C4-2B (cell line): ENCODE results near the gene ERCC8.
A peak's percentile ranks its signal among the peaks of the same experiment; 100 is the strongest.

ENCODE experiments used
- H3K27ac ChIP-seq: fragments of 450-650 bp; 2 replicates; pipeline ENCODE4 v1.5.1; 2017
- CTCF ChIP-seq: fragments of 450-650 bp; conservative IDR thresholded peaks from 2 replicates; pipeline ENCODE4 v1.5.1; 2017; ENCODE audit warnings: mild to moderate bottlenecking
- ZFX ChIP-seq: fragments of 450-650 bp; IDR thresholded peaks from 2 replicates; pipeline ENCODE4 v1.6.1; 2017

The ERCC8 gene

GRCh38 chr5:60852317-60852716 lies 92.6 kb downstream of the ERCC8 start:
- peak overlapping the region; percentile 25; the same call in 1 of the 2 replicates for H3K27ac ChIP-seq
- no peak for TF ChIP-seq ZFX
- TF ChIP-seq CTCF, result no peak

GRCh38 chr5:60851626-60852025 lies 93.2 kb downstream of the ERCC8 start:
- H3K27ac ChIP-seq, result peak overlapping the region; percentile 58
- TF ChIP-seq CTCF (no peak), ZFX (no peak)

GRCh38 chr5:60846298-60846697 lies 98.6 kb downstream of the ERCC8 start:
- no peak overlapping the region for H3K27ac ChIP-seq
- TF ChIP-seq ZFX, result no peak
- no peak for TF ChIP-seq CTCF

- H3K27ac ChIP-seq, result peak within 1 kb of the TSS; percentile 99
- TF ChIP-seq CTCF (peak; percentile 79), ZFX (0 out of 2 replicates have a peak, but pooled peaks have one; percentile 37)
Observed at GRCh38 chr5:60843936-60844905, 100.6 kb downstream of the ERCC8 start, which contains the start of gene ELOVL7. Gene ELOVL7 (minus strand): TSS chr5:60844269. CDS start chr5:60787397, 56,872 bp downstream.

DNA sequence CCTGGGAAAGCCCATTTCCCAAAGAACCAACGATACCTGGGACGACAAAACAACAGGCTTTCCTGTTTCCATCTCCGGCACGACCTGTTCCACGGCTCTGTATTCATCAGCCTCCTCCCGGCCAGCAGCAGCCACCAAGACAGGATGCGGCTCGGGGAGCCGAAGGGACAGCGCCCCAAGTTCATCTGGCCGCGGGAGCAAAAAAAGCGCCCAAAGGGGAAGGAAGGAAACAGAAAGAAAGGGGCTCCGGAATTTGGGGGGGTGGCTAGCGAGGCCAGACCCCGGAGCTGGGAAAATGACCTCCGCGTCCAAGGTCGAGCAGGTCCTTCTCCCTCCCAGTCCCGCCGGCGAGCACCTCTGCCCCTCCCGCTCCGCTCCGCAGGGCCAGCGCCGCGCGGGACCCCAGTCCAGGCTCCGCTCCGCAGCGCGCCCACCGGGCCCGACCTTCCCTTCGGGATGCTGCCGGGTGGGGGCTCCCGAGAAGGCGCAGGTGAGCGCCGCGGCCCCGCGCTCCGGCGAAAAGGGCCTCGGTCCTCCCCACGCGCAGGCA lies 101.4 kb downstream of the ERCC8 start:
- TF ChIP-seq CTCF, result no peak
- TF ChIP-seq ZFX, result no peak
- H3K27ac ChIP-seq, result peak overlapping the region; percentile 99

- TF ChIP-seq ZFX (no peak), CTCF (no peak)
- peak overlapping the region; percentile 99 for H3K27ac ChIP-seq
Observed at GRCh38 chr5:60842871-60843385, 101.9 kb downstream of the ERCC8 start.

- TF ChIP-seq CTCF (no peak), ZFX (no peak)
- H3K27ac ChIP-seq, result peak overlapping the region; percentile 43
Observed at GRCh38 chr5:60841361-60841760, 103.5 kb downstream of the ERCC8 start.
